RWPE2 (cell line): ENCODE measurements around the gene ICE1.
A peak's percentile ranks its signal among the peaks of the same experiment; 100 is the strongest.
"Not testable (repeated sequence)": the region's sequence is repeated elsewhere in the genome, so short reads cannot be mapped to it uniquely, and the experiment has no call there.

Source experiments
- ATAC-seq: fragments of 200-7000 bp; cut with Tn5 transposase; 3 replicates; pipeline ENCODE4 v1.9.1; 2021; ENCODE audit warnings: low read depth
- DNase-seq: peaks from one replicate; pipeline ENCODE4 v3.0.0-alpha.2; 2020; ENCODE audit warnings: low spot score
- H3K27ac ChIP-seq: fragments of 450-650 bp; 2 replicates; pipeline ENCODE4 v1.5.1; 2017; ENCODE audit warnings: mild to moderate bottlenecking; ENCODE audit not compliant: poor library complexity, severe bottlenecking
- H3K27me3 ChIP-seq: fragments of 250-450 bp; sonication (Bioruptor Pico); 2 replicates; pipeline ENCODE4 v1.5.1; 2021; ENCODE audit warnings: mild to moderate bottlenecking, moderate library complexity; ENCODE audit not compliant: insufficient read depth, poor library complexity, severe bottlenecking
- H3K36me3 ChIP-seq: fragments of 250-450 bp; sonication (Bioruptor Pico); 2 replicates; pipeline ENCODE4 v1.5.1; 2020; ENCODE audit warnings: low read depth, mild to moderate bottlenecking, moderate library complexity
- H3K4me1 ChIP-seq: fragments of 250-450 bp; sonication (Bioruptor Pico); 2 replicates; pipeline ENCODE4 v1.5.1; 2021; ENCODE audit warnings: mild to moderate bottlenecking, moderate library complexity; ENCODE audit not compliant: insufficient read depth, poor library complexity, severe bottlenecking
- H3K4me3 ChIP-seq: fragments of 250-450 bp; sonication (Bioruptor Pico); 2 replicates; pipeline ENCODE4 v1.5.1; 2021; ENCODE audit warnings: mild to moderate bottlenecking, moderate library complexity; ENCODE audit not compliant: severe bottlenecking
- H3K9me3 ChIP-seq: fragments of 250-450 bp; sonication (Bioruptor Pico); 2 replicates; pipeline ENCODE4 v1.5.1; 2021; ENCODE audit warnings: mild to moderate bottlenecking, moderate library complexity; ENCODE audit not compliant: severe bottlenecking
- TF ChIP-seq, protein P1 (sequence below): fragments of 450-650 bp; IDR thresholded peaks from one replicate; pipeline ENCODE4 v1.5.1; 2017; ENCODE audit warnings: mild to moderate bottlenecking, moderate library complexity; ENCODE audit not compliant: poor library complexity, severe bottlenecking

ICE1 gene

DNA sequence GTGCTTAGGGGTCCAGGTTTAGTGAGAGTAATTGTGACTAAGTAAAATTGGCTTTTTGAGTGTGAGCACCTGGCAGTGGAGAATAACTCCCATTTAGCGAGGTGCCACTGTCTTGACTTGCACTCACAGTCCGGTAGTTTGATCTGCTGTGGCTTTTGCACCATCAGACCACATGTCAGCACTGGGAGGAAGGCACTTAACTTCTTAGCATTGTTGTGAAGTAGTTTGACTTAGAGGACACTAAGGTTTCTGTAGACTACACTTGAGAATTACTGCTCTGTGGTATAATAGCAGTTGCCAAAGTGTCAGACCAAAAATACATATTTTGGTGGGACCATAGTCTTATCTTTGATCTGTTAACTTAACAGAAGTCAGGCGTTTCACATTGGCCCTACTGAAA, 63.6 kb downstream of the ICE1 start:
- Histone ChIP-seq H3K27ac (no peak overlapping the region), H3K4me3 (no peak overlapping the region), H3K9me3 (no peaks in the 10 kb centered on the region), H3K4me1 (no peaks in the 10 kb centered on the region), H3K27me3 (no peaks in the 10 kb centered on the region), H3K36me3 (peaks cover 73% of the 10 kb centered on the region)
- DNase-seq (no peak), ATAC-seq (no peak)
- TF ChIP-seq, protein P1, sequence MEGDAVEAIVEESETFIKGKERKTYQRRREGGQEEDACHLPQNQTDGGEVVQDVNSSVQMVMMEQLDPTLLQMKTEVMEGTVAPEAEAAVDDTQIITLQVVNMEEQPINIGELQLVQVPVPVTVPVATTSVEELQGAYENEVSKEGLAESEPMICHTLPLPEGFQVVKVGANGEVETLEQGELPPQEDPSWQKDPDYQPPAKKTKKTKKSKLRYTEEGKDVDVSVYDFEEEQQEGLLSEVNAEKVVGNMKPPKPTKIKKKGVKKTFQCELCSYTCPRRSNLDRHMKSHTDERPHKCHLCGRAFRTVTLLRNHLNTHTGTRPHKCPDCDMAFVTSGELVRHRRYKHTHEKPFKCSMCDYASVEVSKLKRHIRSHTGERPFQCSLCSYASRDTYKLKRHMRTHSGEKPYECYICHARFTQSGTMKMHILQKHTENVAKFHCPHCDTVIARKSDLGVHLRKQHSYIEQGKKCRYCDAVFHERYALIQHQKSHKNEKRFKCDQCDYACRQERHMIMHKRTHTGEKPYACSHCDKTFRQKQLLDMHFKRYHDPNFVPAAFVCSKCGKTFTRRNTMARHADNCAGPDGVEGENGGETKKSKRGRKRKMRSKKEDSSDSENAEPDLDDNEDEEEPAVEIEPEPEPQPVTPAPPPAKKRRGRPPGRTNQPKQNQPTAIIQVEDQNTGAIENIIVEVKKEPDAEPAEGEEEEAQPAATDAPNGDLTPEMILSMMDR = no peak

DNA sequence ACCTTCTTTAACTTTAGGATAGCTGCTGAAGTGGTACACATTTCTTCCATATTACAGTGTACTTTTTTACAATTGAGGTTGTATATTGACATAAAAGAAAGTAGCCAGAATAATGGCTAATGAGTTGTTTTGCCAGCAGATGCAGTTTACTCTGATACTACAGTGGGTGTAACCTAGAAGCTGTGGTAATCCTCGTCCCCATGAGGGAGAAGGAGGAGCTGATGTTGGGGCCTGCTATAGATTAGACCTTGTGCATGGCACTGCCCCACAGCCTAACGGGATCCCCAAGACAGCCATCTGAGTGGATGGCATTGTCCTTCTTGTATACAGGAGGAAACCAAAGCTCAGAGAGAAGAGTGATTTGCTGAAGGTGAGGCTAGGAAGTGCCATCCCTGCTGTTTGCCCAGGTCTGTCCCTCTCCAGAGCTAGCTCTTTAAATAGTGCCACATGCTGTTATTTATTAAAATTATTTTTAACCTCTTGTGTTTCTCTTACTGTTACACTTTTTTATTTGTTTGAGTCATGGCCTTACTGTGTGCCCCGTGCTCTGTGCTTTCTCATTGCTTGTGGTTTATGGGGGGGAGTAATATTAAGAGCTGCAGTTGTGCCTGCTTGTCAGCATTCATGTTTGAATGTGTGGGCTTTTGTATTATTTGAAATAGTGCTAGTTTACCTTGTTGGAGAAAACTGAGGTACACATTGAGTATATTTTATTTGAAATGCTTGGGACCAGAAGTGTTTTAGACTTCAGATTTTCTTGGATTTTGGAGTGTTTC, 65.3 kb downstream of the ICE1 start:
- no peak overlapping the region for H3K27ac ChIP-seq
- ATAC-seq (no peak), DNase-seq (no peak)
- TF ChIP-seq, protein P1 = no peak
- H3K4me3 ChIP-seq = no peak overlapping the region
- no peaks in the 10 kb centered on the region for H3K4me1 ChIP-seq
- H3K27me3 ChIP-seq = no peaks in the 10 kb centered on the region
- no peaks in the 10 kb centered on the region for H3K9me3 ChIP-seq
- peaks cover 58% of the 10 kb centered on the region for H3K36me3 ChIP-seq

DNA sequence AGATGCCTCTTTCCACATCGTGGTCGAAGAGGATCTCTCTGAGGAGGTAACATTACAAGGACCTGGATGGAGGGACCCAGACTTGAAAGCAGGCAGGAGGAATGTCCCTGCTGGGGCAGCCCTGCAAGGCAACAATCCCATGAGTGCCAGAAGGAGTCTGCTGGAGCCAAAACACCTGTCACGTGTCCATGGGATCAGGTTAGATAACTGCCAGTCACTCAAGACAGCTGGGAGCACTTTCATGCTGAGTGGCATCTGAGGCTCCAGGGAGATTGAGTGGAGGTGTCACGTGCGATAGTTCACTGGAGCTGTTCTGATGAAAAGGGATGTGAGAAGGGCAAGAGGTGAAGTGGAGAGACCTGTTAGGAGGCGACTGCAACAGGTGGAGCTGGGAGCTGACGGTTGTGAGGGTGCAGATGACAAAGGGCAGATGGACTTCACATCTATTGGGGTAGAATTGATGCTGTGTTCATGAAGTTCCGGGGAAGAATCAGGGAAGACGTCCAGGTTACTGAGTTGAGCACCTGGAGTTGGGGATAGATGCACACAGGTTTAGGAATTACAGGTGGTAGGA, 68.4 kb downstream of the ICE1 start:
- ATAC-seq (no peak), DNase-seq (no peak)
- H3K27me3 ChIP-seq = peaks cover under 1% of the 10 kb centered on the region
- H3K4me3 ChIP-seq = no peak overlapping the region
- no peaks in the 10 kb centered on the region for H3K9me3 ChIP-seq
- H3K27ac ChIP-seq = no peak overlapping the region
- TF ChIP-seq, protein P1 = no peak
- H3K4me1 ChIP-seq = no peaks in the 10 kb centered on the region
- peaks cover 37% of the 10 kb centered on the region for H3K36me3 ChIP-seq

DNA sequence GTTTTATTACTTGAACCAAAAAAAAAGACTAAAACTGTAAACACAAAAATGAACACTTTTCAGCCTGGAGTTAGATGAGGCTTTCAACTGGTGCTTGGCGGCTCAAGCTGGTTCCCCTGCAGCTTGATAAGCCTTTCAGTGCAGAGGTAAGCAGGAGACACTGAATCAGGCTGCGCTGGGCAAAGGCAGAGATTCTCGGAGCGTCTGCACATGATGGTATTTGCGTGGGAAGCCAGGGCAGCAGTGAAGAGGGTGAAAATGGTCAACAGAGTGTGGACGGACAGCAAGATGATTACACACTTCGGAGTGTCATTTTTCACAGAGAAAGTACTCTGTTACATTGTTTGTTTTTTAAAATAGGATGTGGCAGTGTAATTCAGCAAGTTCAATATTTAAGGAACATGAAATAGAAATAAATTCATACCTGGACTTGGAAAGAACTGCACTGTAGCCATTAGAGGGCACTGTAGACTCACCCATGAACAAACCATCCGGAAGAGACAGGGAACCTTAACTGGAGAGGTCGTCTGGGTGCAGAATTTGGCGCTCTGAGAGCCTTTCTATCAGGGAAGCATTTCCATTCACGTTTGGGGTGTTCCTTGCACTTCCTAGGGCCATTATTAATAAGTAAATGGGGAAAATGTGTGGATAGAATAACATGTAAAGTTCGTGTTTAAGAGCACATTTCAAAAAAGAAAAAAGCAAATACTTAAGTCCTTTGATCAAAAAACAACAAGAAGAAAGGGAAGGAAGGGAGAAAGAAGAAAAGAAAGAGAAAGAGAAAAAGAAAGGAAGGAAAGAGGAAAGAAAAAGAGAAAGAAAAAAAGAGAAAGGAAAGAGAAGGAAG, 69.8 kb downstream of the ICE1 start:
- Histone ChIP-seq H3K4me1 (no peaks in the 10 kb centered on the region), H3K27ac (no peak overlapping the region), H3K4me3 (no peak overlapping the region), H3K36me3 (peaks cover 25% of the 10 kb centered on the region), H3K9me3 (no peaks in the 10 kb centered on the region), H3K27me3 (peaks cover 14% of the 10 kb centered on the region)
- ATAC-seq (peak; percentile 32; the same call in 1 of the 3 replicates), DNase-seq (no peak)
- TF ChIP-seq, protein P1 = peak; percentile 93

DNA sequence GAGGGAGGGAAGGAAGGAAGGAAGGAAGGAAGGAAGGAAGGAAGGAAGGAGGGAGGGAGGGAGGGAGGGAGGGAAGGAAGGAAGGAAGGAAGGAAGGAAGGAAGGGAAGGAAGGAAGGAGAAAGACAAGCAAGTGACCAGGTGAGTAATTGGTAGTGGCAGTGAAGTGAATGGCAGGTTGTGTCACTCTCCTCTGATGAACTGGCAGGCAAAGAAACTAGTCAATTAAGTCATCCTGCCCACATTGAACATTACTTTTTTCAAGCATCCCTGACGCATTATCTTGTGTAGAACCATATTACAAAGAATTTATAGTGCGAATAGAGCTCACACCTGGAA, 70.4 kb downstream of the ICE1 start:
- not testable (repeated sequence) for ATAC-seq, DNase-seq, H3K9me3 ChIP-seq, H3K4me1 ChIP-seq, H3K4me3 ChIP-seq, H3K27ac ChIP-seq
- H3K36me3 ChIP-seq = peaks cover 20% of the 10 kb centered on the region
- H3K27me3 ChIP-seq = peaks cover 16% of the 10 kb centered on the region
